HepG2 (cell line): ENCODE data around the gene UBE2C. TPM values are rescaled to one million over a fixed set of nuclear protein-coding genes. Genes with fewer than 3 reads are reported as not detected.

Experiments
- ATAC-seq: fragments of 200-7000 bp; cut with Tn5 transposase; 3 replicates; pipeline ENCODE4 v1.9.1; 2020; ENCODE audit warnings: mild to moderate bottlenecking, moderate library complexity
- BruUV-seq: library from RNA; stranded (reverse); fragments of 400-500 nt; replicated peaks from 2 replicates; lab custom pipeline; 2021; lab: Mats Ljungman, UMichigan
- CTCF ChIA-PET: fragments of 300-600 bp; formaldehyde crosslinking; extraction: SDS; loops from one replicate; lab custom pipeline; 2021; ENCODE audit warnings: low total read pairs, inconsistent platforms, low intra/inter-chr PET ratio; lab: Yijun Ruan, JAX
- POLR2A ChIA-PET: fragments of 350-600 bp; sonication (Branson Sonifier 250); formaldehyde crosslinking; loops from one replicate; lab custom pipeline; 2020; ENCODE audit warnings: antibody characterized with exemption, inconsistent platforms; lab: Yijun Ruan, JAX
- DNase-seq: peaks from one replicate; pipeline ENCODE4 v3.0.0-alpha.2; 2015; ENCODE audit warnings: low spot score
- FAIRE-seq: peaks from 3 replicates; lab custom pipeline; 2011; peaks lifted over from hg19 to GRCh38; lab: Jason Lieb, UNC
- H2AFZ ChIP-seq: one replicate; pipeline ENCODE4 v1.6.1; 2011; ENCODE audit warnings: low read length, inconsistent platforms
- H3K27ac ChIP-seq: fragments of 300-600 bp; 3 replicates; pipeline ENCODE4 v1.8.0; 2011; ENCODE audit warnings: mixed run types, mild to moderate bottlenecking, mixed read lengths, low read length, inconsistent platforms; ENCODE audit not compliant: insufficient read depth; ENCODE audit errors: extremely low read length
- H3K27me3 ChIP-seq, 2 experiments: fragments of 200-600 bp in 1 of 2; 2 replicates in 1 of 2; 3 replicates in 1 of 2; pipeline versions ENCODE4 v1.6.0 to v1.8.0; 2011; ENCODE audit warnings: low read length in 2 of 2, mild to moderate bottlenecking in 2 of 2, moderate library complexity in 2 of 2, inconsistent platforms in 1 of 2; ENCODE audit not compliant: insufficient read depth in 2 of 2, control insufficient read depth in 1 of 2
- H3K36me3 ChIP-seq, 2 experiments: fragments of 200-600 bp in 1 of 2; replicated peaks in 1 of 2; 2 replicates in 1 of 2; 3 replicates in 1 of 2; pipeline versions ENCODE4 v1.5.1 to v1.8.0; 2011; ENCODE audit warnings: low read length in 2 of 2, inconsistent platforms in 1 of 2; ENCODE audit not compliant: insufficient read depth in 2 of 2, control insufficient read depth in 1 of 2
- H3K4me1 ChIP-seq: 2 replicates; pipeline ENCODE4 v1.5.1; 2012; ENCODE audit warnings: low read length, inconsistent platforms; ENCODE audit not compliant: insufficient read depth
- H3K4me2 ChIP-seq: 2 replicates; pipeline ENCODE4 v1.6.0; 2011; ENCODE audit warnings: low read depth, low read length, inconsistent platforms
- H3K4me3 ChIP-seq, 3 experiments: fragments of 200-600 bp in 1 of 3; sonication (generic), shearing (Covaris generic) in 1 of 3; replicated peaks in 1 of 3; 2 replicates each; pipeline ENCODE4 v1.5.1; 2011 to 2016; ENCODE audit warnings: low read length in 3 of 3, inconsistent platforms in 2 of 3, low read depth in 2 of 3, mild to moderate bottlenecking in 2 of 3, control low read depth in 1 of 3, mixed read lengths in 1 of 3; ENCODE audit not compliant: insufficient read depth in 1 of 3
- H3K79me2 ChIP-seq: one replicate; pipeline ENCODE4 v1.6.1; 2011; ENCODE audit warnings: low read length, inconsistent platforms; ENCODE audit not compliant: insufficient read depth
- H3K9ac ChIP-seq: 2 replicates; pipeline ENCODE4 v1.6.0; 2011; ENCODE audit warnings: mild to moderate bottlenecking, low read depth, low read length, inconsistent platforms; ENCODE audit not compliant: insufficient read depth
- H3K9me3 ChIP-seq: 2 replicates; pipeline ENCODE4 v1.5.1; 2012; ENCODE audit warnings: mild to moderate bottlenecking, low read length
- H4K20me1 ChIP-seq: 2 replicates; pipeline ENCODE4 v1.6.0; 2011; ENCODE audit warnings: inconsistent platforms, mild to moderate bottlenecking, low read length, moderate library complexity; ENCODE audit not compliant: insufficient read depth
- CBX5 ChIP-seq: sonication (generic); formaldehyde crosslinking; IDR thresholded peaks from 2 replicates; pipeline ENCODE4 v1.4.0; 2020; ENCODE audit warnings: missing genetic modification reagents, borderline replicate concordance
- FOXK1 ChIP-seq: sonication (generic); formaldehyde crosslinking; IDR thresholded peaks from 2 replicates; pipeline ENCODE4 v1.4.0; 2020; ENCODE audit warnings: low read depth, missing genetic modification reagents, borderline replicate concordance
- PHF20 ChIP-seq: sonication (generic); formaldehyde crosslinking; IDR thresholded peaks from 2 replicates; pipeline ENCODE4 v1.5.0; 2020; ENCODE audit warnings: mild to moderate bottlenecking, missing genetic modification reagents
- ZMAT3 ChIP-seq: sonication (generic); formaldehyde crosslinking; conservative IDR thresholded peaks from 2 replicates; pipeline ENCODE4 v1.7.0; 2021; ENCODE audit warnings: missing genetic modification reagents
- ZNF350 ChIP-seq: sonication (generic); formaldehyde crosslinking; IDR thresholded peaks from 2 replicates; pipeline ENCODE4 v1.4.0; 2020; ENCODE audit warnings: mild to moderate bottlenecking, low read depth, missing genetic modification reagents, borderline replicate concordance
- ZNF383 ChIP-seq: sonication (generic); formaldehyde crosslinking; IDR thresholded peaks from 2 replicates; pipeline ENCODE4 v1.4.0; 2020; ENCODE audit warnings: missing genetic modification reagents, mild to moderate bottlenecking, borderline replicate concordance
- ZNF562 ChIP-seq: sonication (generic); formaldehyde crosslinking; IDR thresholded peaks from 2 replicates; pipeline ENCODE4 v1.8.0; 2022; ENCODE audit warnings: missing genetic modification reagents, borderline replicate concordance
- WGBS: methylation state at CpG from one replicate; pipeline ENCODE4 v1.1.6; 2017; ENCODE audit warnings: low lambda C conversion rate; 5-methylcytosine and 5-hydroxymethylcytosine counted together
- in situ Hi-C: cut with HindIII; loops from 2 replicates; pipeline ENCODE4 v1.10.0; 2017; ENCODE audit warnings: low pct_unique_long_range_greater_than_20kb; ENCODE audit not compliant: extremely low pct_ligation_motif_present
- intact Hi-C: fragments of 100-400 bp; cut with micrococcal nuclease; formaldehyde crosslinking; loops from one replicate; pipeline ENCODE4 v1.10.0; 2022; ENCODE audit not compliant: unreplicated experiment
- polyA plus RNA-seq, 8 experiments: library from polyadenylated mRNA; depleted of rRNA in 3 of 8; stranded (reverse) in 7 of 8; unstranded in 1 of 8; fragments of >200 nt; fragmentation: Illumina TruSeq in 4 of 8; extraction: Trizol in 4 of 8; gene quantifications; 2 replicates each; pipeline versions ENCODE4 v1.2.1 to v1.2.3, GENCODE V29; 2011 to 2016; ENCODE audit warnings: low read depth in 4 of 8, missing spikeins in 1 of 8, mixed read lengths in 1 of 8; ENCODE audit not compliant: insufficient read depth in 1 of 8
- total RNA-seq, 5 experiments: library from RNA; depleted of rRNA; stranded (reverse); fragments of >200 nt; fragmentation: Illumina TruSeq; extraction: Trizol; gene quantifications; 2 replicates each; pipeline ENCODE4 v1.2.3, GENCODE V29; 2016; ENCODE audit warnings: low read depth in 1 of 5
- TF ChIP-seq, protein P1 (sequence below): IDR thresholded peaks from 2 replicates; pipeline ENCODE4 v1.4.0; 2020; ENCODE audit warnings: mild to moderate bottlenecking, missing genetic modification reagents

UBE2C gene
- total and polyA plus RNA-seq, 2 of the 13 experiments (the other 11 are each of a cell fraction or from before 2014, with no cell fraction given), result 100 to 123 TPM

DNA sequence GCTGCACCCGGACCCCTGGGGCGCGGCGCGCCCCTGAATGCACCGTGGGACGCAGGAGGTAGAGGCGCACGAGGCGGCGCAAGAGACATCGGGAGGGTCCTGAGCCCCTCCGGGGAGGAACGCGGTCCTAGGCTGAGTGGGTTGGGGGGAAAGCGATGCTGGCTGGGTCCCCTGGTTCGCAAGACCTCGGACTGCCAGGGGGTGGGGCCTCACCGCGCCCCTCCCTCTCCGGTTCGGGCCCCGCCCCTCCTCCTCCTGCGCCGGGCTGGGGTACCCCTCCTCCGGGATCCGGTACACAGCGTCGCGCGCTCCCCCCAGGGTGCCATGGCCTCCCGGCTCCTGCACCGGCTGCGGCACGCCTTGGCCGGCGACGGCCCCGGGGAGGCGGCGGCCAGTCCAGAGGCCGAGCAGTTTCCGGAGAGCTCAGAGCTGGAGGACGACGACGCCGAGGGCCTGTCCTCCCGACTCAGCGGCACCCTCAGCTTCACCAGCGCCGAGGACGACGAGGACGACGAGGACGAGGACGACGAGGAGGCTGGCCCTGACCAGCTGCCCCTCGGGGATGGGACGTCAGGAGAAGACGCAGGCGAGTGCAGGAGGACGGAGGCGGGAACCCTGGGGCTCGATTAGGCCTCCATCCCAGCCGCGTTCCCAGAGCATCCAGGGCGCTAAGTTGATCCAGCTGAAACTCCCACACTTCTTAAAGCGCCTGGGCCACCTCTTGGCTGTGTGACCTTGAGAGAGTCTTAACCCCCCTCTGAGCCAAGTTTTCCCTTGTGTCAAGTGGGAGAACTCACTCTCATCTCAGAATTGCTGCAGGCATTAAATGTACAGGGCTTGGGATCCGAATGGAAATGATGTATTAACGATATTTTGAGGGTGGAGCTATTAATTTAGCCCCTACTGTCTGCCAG, 21.7 kb downstream of the UBE2C start:
- Histone ChIP-seq H3K36me3 (0 out of 5 replicates have a peak, but pooled peaks cover 0 to 4% of the 10 kb centered on the region in 2 experiments), H3K9me3 (no peaks in the 10 kb centered on the region), H3K79me2 (no peaks in the 10 kb centered on the region), H3K27me3 (no peaks in the 10 kb centered on the region), H2AFZ (no peak overlapping the region), H3K4me2 (peak overlapping the region; percentile 80), H3K9ac (peak overlapping the region; percentile 72), H3K4me1 (peaks cover 59% of the 10 kb centered on the region), H3K4me3 (peak overlapping the region; percentile 71 to 87 (median 86)), H3K27ac (peak overlapping the region; percentile 69), H4K20me1 (no peaks in the 10 kb centered on the region)
- intact Hi-C loops, result loop anchor here (2.0 to 5.0 kb wide), 3 partner anchors 48 to 98 kb away; partner anchors contain the start of genes CTSA, NEURL2, PCIF1 and ZSWIM1
- FAIRE-seq, result no peak
- ATAC-seq, result peak; percentile 73
- BruUV-seq, result no TSS peak
- ChIA-PET POLR2A (interaction anchor here (1.0 to 2.5 kb wide), 24 partner anchors 8 to 418 kb away, joined by 3 to 21 read pairs (median 6); partner anchors contain the start of genes ACOT8, CTSA, NEURL2 and PCIF1), CTCF (interaction anchor here (1.1 kb wide), 1 partner anchor 10 kb away, joined by 4 read pairs; no protein-coding TSS in a partner anchor)
- in situ Hi-C loops, result no loop called here
- peak; percentile 47 for DNase-seq
- 28% methylated on average over 54 of the region's 71 CpGs for WGBS
- TF ChIP-seq, protein P1, sequence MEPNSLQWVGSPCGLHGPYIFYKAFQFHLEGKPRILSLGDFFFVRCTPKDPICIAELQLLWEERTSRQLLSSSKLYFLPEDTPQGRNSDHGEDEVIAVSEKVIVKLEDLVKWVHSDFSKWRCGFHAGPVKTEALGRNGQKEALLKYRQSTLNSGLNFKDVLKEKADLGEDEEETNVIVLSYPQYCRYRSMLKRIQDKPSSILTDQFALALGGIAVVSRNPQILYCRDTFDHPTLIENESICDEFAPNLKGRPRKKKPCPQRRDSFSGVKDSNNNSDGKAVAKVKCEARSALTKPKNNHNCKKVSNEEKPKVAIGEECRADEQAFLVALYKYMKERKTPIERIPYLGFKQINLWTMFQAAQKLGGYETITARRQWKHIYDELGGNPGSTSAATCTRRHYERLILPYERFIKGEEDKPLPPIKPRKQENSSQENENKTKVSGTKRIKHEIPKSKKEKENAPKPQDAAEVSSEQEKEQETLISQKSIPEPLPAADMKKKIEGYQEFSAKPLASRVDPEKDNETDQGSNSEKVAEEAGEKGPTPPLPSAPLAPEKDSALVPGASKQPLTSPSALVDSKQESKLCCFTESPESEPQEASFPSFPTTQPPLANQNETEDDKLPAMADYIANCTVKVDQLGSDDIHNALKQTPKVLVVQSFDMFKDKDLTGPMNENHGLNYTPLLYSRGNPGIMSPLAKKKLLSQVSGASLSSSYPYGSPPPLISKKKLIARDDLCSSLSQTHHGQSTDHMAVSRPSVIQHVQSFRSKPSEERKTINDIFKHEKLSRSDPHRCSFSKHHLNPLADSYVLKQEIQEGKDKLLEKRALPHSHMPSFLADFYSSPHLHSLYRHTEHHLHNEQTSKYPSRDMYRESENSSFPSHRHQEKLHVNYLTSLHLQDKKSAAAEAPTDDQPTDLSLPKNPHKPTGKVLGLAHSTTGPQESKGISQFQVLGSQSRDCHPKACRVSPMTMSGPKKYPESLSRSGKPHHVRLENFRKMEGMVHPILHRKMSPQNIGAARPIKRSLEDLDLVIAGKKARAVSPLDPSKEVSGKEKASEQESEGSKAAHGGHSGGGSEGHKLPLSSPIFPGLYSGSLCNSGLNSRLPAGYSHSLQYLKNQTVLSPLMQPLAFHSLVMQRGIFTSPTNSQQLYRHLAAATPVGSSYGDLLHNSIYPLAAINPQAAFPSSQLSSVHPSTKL (CRISPR knock-in tag), result no peak
- TF ChIP-seq ZNF562 (CRISPR knock-in tag) (no peak), ZNF350 (CRISPR knock-in tag) (no peak; the same call in 1 of the 2 replicates), CBX5 (no peak; the same call in 1 of the 2 replicates), ZMAT3 (peak; percentile 87; the same call in 1 of the 2 replicates), PHF20 (no peak), FOXK1 (CRISPR knock-in tag) (no peak), ZNF383 (no peak)
